WTC11 (cell line): ENCODE measurements around the gene MMP28.

ENCODE experiments used
- IRF2 ChIP-seq: sonication (generic); formaldehyde crosslinking; IDR thresholded peaks from 2 replicates; pipeline ENCODE4 v1.8.0; 2022; ENCODE audit warnings: low read depth, missing genetic modification reagents, borderline replicate concordance
- MAX ChIP-seq: sonication (generic); formaldehyde crosslinking; IDR thresholded peaks from 2 replicates; pipeline ENCODE4 v1.8.0; 2022; ENCODE audit warnings: mild to moderate bottlenecking, missing genetic modification reagents
- SMAD3 ChIP-seq: sonication (generic); formaldehyde crosslinking; IDR thresholded peaks from 2 replicates; pipeline ENCODE4 v1.8.0; 2022; ENCODE audit warnings: missing genetic modification reagents, mild to moderate bottlenecking, borderline replicate concordance

GRCh38 chr17:35748341-35748841, 47.0 kb downstream of the MMP28 start:
- no peak for TF ChIP-seq SMAD3 (CRISPR knock-in tag)
- TF ChIP-seq IRF2 (CRISPR knock-in tag): no peak
- TF ChIP-seq MAX (CRISPR knock-in tag): no peak
